HEK293 (cell line): Measurements from ENCODE around the gene SMTNL2.

Experiments
- ZFP37 ChIP-seq: fragments of 450-650 bp; formaldehyde crosslinking; IDR thresholded peaks from 2 replicates; pipeline ENCODE4 v1.5.1; 2016; ENCODE audit warnings: missing biosample characterization, missing genetic modification characterization
- ZNF311 ChIP-seq: fragments of 450-650 bp; formaldehyde crosslinking; IDR thresholded peaks from 2 replicates; pipeline ENCODE4 v1.5.1; 2017; ENCODE audit warnings: missing biosample characterization, missing genetic modification characterization, borderline replicate concordance
- ZNF324 ChIP-seq: fragments of 450-650 bp; formaldehyde crosslinking; IDR thresholded peaks from 2 replicates; pipeline ENCODE4 v1.5.1; 2016; ENCODE audit warnings: missing biosample characterization, missing genetic modification characterization
- ZNF561 ChIP-seq: fragments of 450-650 bp; IDR thresholded peaks from 2 replicates; pipeline ENCODE4 v1.5.1; 2018; ENCODE audit warnings: missing biosample characterization, missing genetic modification characterization, borderline replicate concordance
- TF ChIP-seq, protein P1 (sequence below): fragments of 450-650 bp; formaldehyde crosslinking; IDR thresholded peaks from 2 replicates; pipeline ENCODE4 v1.5.1; 2016; ENCODE audit warnings: missing biosample characterization, missing genetic modification characterization
- TF ChIP-seq, protein P2 (sequence below): fragments of 450-650 bp; formaldehyde crosslinking; IDR thresholded peaks from 2 replicates; pipeline ENCODE4 v1.5.1; 2016; ENCODE audit warnings: missing biosample characterization, missing genetic modification characterization

DNA sequence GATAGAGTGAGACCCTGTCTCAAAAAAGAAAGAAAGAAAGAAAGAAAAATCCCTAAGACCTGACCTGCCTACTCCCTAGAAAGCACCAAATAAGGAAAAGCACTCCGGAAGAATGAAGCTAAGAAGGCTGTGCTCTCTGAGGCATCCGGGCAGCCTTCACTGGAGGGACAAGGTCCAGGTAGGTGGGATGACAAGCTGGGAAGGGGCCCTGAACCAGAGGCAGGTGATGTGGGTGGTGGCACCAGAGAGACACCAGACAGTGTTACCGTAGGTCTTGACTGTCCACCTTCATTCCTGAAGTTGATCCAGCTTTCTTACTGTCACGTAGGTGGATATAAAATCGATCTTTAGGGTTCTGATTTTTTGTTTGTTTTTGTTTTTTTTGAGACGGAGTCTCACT lies 26.3 kb downstream of the SMTNL2 start:
- TF ChIP-seq, protein P1, sequence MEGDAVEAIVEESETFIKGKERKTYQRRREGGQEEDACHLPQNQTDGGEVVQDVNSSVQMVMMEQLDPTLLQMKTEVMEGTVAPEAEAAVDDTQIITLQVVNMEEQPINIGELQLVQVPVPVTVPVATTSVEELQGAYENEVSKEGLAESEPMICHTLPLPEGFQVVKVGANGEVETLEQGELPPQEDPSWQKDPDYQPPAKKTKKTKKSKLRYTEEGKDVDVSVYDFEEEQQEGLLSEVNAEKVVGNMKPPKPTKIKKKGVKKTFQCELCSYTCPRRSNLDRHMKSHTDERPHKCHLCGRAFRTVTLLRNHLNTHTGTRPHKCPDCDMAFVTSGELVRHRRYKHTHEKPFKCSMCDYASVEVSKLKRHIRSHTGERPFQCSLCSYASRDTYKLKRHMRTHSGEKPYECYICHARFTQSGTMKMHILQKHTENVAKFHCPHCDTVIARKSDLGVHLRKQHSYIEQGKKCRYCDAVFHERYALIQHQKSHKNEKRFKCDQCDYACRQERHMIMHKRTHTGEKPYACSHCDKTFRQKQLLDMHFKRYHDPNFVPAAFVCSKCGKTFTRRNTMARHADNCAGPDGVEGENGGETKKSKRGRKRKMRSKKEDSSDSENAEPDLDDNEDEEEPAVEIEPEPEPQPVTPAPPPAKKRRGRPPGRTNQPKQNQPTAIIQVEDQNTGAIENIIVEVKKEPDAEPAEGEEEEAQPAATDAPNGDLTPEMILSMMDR: no peak
- TF ChIP-seq ZNF311 (tag by site-specific recombination) (no peak), ZFP37 (tag by site-specific recombination) (no peak), ZNF561 (no peak), ZNF324 (tag by site-specific recombination) (no peak)
- TF ChIP-seq, protein P2, sequence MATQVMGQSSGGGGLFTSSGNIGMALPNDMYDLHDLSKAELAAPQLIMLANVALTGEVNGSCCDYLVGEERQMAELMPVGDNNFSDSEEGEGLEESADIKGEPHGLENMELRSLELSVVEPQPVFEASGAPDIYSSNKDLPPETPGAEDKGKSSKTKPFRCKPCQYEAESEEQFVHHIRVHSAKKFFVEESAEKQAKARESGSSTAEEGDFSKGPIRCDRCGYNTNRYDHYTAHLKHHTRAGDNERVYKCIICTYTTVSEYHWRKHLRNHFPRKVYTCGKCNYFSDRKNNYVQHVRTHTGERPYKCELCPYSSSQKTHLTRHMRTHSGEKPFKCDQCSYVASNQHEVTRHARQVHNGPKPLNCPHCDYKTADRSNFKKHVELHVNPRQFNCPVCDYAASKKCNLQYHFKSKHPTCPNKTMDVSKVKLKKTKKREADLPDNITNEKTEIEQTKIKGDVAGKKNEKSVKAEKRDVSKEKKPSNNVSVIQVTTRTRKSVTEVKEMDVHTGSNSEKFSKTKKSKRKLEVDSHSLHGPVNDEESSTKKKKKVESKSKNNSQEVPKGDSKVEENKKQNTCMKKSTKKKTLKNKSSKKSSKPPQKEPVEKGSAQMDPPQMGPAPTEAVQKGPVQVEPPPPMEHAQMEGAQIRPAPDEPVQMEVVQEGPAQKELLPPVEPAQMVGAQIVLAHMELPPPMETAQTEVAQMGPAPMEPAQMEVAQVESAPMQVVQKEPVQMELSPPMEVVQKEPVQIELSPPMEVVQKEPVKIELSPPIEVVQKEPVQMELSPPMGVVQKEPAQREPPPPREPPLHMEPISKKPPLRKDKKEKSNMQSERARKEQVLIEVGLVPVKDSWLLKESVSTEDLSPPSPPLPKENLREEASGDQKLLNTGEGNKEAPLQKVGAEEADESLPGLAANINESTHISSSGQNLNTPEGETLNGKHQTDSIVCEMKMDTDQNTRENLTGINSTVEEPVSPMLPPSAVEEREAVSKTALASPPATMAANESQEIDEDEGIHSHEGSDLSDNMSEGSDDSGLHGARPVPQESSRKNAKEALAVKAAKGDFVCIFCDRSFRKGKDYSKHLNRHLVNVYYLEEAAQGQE (tag by site-specific recombination): no peak
